ENCODE data around the gene ARX.

DNA sequence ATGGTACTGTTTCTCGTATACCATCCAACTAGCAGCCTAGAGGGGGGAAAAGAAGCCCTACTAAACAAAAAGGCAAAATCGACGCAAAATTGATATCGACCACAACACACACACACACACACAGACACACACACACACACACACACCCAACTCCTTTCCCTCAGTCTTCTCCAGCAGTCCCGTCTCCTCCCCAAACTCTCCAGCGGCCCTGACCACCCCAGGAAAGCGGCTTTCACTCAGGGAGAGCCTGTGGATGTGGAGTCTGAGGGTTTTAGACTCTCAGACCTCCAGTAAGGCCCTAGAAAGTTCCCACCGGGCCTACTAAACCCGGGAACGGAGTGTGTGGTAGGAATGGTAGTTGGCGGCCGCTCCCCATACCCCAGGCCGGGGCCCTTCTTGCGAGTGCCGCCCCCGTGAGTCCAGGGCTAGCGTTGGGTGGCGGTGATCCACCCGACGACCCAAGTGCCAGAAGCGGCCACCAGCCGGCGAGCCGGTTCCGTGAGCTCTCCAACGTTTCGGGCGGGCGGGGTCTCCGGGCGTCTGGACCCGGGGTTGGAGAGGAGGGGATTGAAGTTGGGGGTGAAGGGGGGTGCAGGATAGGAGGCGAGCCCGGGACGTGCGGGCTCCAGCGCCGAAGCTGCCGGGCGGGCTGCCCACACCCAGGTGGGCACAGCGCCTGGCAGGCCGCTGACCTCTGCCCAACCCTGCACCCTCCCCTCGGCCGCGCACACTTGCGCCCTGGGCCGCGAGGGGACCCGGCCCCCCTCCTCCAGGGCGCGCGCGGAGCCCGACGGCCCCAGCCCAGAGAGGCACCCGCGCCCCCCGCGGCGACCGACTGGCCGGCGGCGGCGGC lies 13.7 kb downstream of the ARX start:
- TF ChIP-seq, protein P1, sequence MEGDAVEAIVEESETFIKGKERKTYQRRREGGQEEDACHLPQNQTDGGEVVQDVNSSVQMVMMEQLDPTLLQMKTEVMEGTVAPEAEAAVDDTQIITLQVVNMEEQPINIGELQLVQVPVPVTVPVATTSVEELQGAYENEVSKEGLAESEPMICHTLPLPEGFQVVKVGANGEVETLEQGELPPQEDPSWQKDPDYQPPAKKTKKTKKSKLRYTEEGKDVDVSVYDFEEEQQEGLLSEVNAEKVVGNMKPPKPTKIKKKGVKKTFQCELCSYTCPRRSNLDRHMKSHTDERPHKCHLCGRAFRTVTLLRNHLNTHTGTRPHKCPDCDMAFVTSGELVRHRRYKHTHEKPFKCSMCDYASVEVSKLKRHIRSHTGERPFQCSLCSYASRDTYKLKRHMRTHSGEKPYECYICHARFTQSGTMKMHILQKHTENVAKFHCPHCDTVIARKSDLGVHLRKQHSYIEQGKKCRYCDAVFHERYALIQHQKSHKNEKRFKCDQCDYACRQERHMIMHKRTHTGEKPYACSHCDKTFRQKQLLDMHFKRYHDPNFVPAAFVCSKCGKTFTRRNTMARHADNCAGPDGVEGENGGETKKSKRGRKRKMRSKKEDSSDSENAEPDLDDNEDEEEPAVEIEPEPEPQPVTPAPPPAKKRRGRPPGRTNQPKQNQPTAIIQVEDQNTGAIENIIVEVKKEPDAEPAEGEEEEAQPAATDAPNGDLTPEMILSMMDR (IDR thresholded peaks at IDR 0.05) = no peak
- TF ChIP-seq POLR2A (IDR thresholded peaks at IDR 0.05) = no peak
